HEK293 (cell line): ENCODE results near the gene PYGO2.
A peak's percentile ranks its signal among the peaks of the same experiment; 100 is the strongest.

Experiments used
- ELK4 ChIP-seq: IDR thresholded peaks from 2 replicates; pipeline ENCODE4 v1.6.1; 2011; ENCODE audit warnings: mild to moderate bottlenecking, low read depth, low read length, borderline replicate concordance
- GLI4 ChIP-seq: fragments of 450-650 bp; formaldehyde crosslinking; IDR thresholded peaks from 2 replicates; pipeline ENCODE4 v1.5.1; 2016; ENCODE audit warnings: missing biosample characterization, missing genetic modification characterization
- GLIS1 ChIP-seq: fragments of 450-650 bp; formaldehyde crosslinking; IDR thresholded peaks from 2 replicates; pipeline ENCODE4 v1.5.1; 2016; ENCODE audit warnings: missing biosample characterization, missing genetic modification characterization
- KLF1 ChIP-seq: fragments of 450-650 bp; formaldehyde crosslinking; IDR thresholded peaks from 2 replicates; pipeline ENCODE4 v1.5.1; 2016; ENCODE audit warnings: missing biosample characterization, missing genetic modification characterization
- PATZ1 ChIP-seq: fragments of 450-650 bp; formaldehyde crosslinking; IDR thresholded peaks from 2 replicates; pipeline ENCODE4 v1.5.1; 2016; ENCODE audit warnings: missing biosample characterization, missing genetic modification characterization
- PRDM6 ChIP-seq: fragments of 450-650 bp; formaldehyde crosslinking; IDR thresholded peaks from 2 replicates; pipeline ENCODE4 v1.5.1; 2017; ENCODE audit warnings: missing biosample characterization, missing genetic modification characterization
- RBAK ChIP-seq: fragments of 450-650 bp; formaldehyde crosslinking; IDR thresholded peaks from 2 replicates; pipeline ENCODE4 v1.5.1; 2016; ENCODE audit warnings: missing biosample characterization, missing genetic modification characterization
- SALL2 ChIP-seq: fragments of 450-650 bp; formaldehyde crosslinking; IDR thresholded peaks from 2 replicates; pipeline ENCODE4 v1.5.0; 2017; ENCODE audit warnings: missing biosample characterization, mild to moderate bottlenecking, missing genetic modification characterization, borderline replicate concordance
- YY1 ChIP-seq: fragments of 450-650 bp; formaldehyde crosslinking; IDR thresholded peaks from 2 replicates; pipeline ENCODE4 v1.5.1; 2018; ENCODE audit warnings: missing biosample characterization, missing genetic modification characterization
- ZBTB10 ChIP-seq: fragments of 450-650 bp; formaldehyde crosslinking; IDR thresholded peaks from 2 replicates; pipeline ENCODE4 v1.5.1; 2016; ENCODE audit warnings: missing biosample characterization, missing genetic modification characterization
- ZBTB8A ChIP-seq: fragments of 450-650 bp; formaldehyde crosslinking; IDR thresholded peaks from 2 replicates; pipeline ENCODE4 v1.5.1; 2016; ENCODE audit warnings: missing biosample characterization, missing genetic modification characterization
- ZNF148 ChIP-seq: fragments of 450-650 bp; formaldehyde crosslinking; IDR thresholded peaks from 2 replicates; pipeline ENCODE4 v1.5.0; 2017; ENCODE audit warnings: missing biosample characterization, missing genetic modification characterization, borderline replicate concordance
- ZNF16 ChIP-seq: fragments of 450-650 bp; formaldehyde crosslinking; IDR thresholded peaks from 2 replicates; pipeline ENCODE4 v1.5.1; 2016; ENCODE audit warnings: low read depth, missing biosample characterization, missing genetic modification characterization
- ZNF23 ChIP-seq: fragments of 450-650 bp; formaldehyde crosslinking; IDR thresholded peaks from 2 replicates; pipeline ENCODE4 v1.5.1; 2016; ENCODE audit warnings: missing biosample characterization, missing genetic modification characterization, borderline replicate concordance
- ZNF248 ChIP-seq: fragments of 450-650 bp; formaldehyde crosslinking; IDR thresholded peaks from 2 replicates; pipeline ENCODE4 v1.5.1; 2017; ENCODE audit warnings: missing biosample characterization, missing genetic modification characterization
- ZNF366 ChIP-seq: fragments of 450-650 bp; formaldehyde crosslinking; conservative IDR thresholded peaks from 2 replicates; pipeline ENCODE4 v1.5.1; 2016; ENCODE audit warnings: missing biosample characterization, missing genetic modification characterization
- ZNF391 ChIP-seq: fragments of 450-650 bp; formaldehyde crosslinking; IDR thresholded peaks from 2 replicates; pipeline ENCODE4 v1.5.1; 2016; ENCODE audit warnings: low read depth, missing biosample characterization, missing genetic modification characterization, borderline replicate concordance
- ZNF423 ChIP-seq: fragments of 450-650 bp; formaldehyde crosslinking; IDR thresholded peaks from 2 replicates; pipeline ENCODE4 v1.5.1; 2016; ENCODE audit warnings: missing biosample characterization, missing genetic modification characterization
- ZNF654 ChIP-seq: fragments of 450-650 bp; formaldehyde crosslinking; IDR thresholded peaks from 2 replicates; pipeline ENCODE4 v1.5.1; 2016; ENCODE audit warnings: low read depth, missing biosample characterization, missing genetic modification characterization
- ZNF76 ChIP-seq: fragments of 450-650 bp; formaldehyde crosslinking; IDR thresholded peaks from 2 replicates; pipeline ENCODE4; 2016; ENCODE audit warnings: low read depth, missing biosample characterization, missing genetic modification characterization, borderline replicate concordance
- ZNF830 ChIP-seq: fragments of 450-650 bp; IDR thresholded peaks from 2 replicates; pipeline ENCODE4 v1.5.0; 2018; ENCODE audit warnings: missing biosample characterization, missing genetic modification characterization, low read depth, mild to moderate bottlenecking, moderate library complexity
- ZSCAN16 ChIP-seq: fragments of 450-650 bp; formaldehyde crosslinking; IDR thresholded peaks from 2 replicates; pipeline ENCODE4 v1.5.1; 2016; ENCODE audit warnings: missing biosample characterization, missing genetic modification characterization
- TF ChIP-seq, protein P1 (sequence below): fragments of 450-650 bp; formaldehyde crosslinking; IDR thresholded peaks from 2 replicates; pipeline ENCODE4 v1.5.1; 2016; ENCODE audit warnings: missing biosample characterization, missing genetic modification characterization
- TF ChIP-seq, protein P2 (sequence below): fragments of 450-650 bp; formaldehyde crosslinking; IDR thresholded peaks from 2 replicates; pipeline ENCODE4 v1.5.1; 2016; ENCODE audit warnings: missing biosample characterization, missing genetic modification characterization, borderline replicate concordance

The PYGO2 gene

GRCh38 chr1:154973344-154974101 is 11.9 kb upstream of the PYGO2 start (continued):
- no peak; the same call in 1 of the 2 replicates for TF ChIP-seq GLIS1
- TF ChIP-seq GLI4, result no peak
- TF ChIP-seq, protein P1, sequence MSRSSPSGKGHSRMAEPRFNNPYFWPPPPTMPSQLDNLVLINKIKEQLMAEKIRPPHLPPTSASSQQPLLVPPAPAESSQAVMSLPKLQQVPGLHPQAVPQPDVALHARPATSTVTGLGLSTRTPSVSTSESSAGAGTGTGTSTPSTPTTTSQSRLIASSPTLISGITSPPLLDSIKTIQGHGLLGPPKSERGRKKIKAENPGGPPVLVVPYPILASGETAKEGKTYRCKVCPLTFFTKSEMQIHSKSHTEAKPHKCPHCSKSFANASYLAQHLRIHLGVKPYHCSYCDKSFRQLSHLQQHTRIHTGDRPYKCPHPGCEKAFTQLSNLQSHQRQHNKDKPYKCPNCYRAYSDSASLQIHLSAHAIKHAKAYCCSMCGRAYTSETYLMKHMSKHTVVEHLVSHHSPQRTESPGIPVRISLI, result peak; percentile 87
- no peak for TF ChIP-seq ZNF423 (tag by site-specific recombination)
- peak; percentile 35 for TF ChIP-seq KLF1
- no peak for TF ChIP-seq ZNF248 (tag by site-specific recombination)
- 0 out of 2 replicates have a peak, but pooled peaks have one; percentile 13 for TF ChIP-seq ZNF76 (tag by site-specific recombination)
- no peak for TF ChIP-seq ZNF830 (tag by site-specific recombination)
- TF ChIP-seq, protein P2, sequence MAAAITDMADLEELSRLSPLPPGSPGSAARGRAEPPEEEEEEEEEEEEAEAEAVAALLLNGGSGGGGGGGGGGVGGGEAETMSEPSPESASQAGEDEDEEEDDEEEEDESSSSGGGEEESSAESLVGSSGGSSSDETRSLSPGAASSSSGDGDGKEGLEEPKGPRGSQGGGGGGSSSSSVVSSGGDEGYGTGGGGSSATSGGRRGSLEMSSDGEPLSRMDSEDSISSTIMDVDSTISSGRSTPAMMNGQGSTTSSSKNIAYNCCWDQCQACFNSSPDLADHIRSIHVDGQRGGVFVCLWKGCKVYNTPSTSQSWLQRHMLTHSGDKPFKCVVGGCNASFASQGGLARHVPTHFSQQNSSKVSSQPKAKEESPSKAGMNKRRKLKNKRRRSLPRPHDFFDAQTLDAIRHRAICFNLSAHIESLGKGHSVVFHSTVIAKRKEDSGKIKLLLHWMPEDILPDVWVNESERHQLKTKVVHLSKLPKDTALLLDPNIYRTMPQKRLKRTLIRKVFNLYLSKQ (tag by site-specific recombination), result no peak
- TF ChIP-seq SALL2 (tag by site-specific recombination), result no peak
- peak; percentile 100 for TF ChIP-seq ZBTB10 (tag by site-specific recombination)
- TF ChIP-seq PATZ1 (tag by site-specific recombination), result peak; percentile 95
- no peak for TF ChIP-seq ZNF391 (tag by site-specific recombination)
- TF ChIP-seq ZNF23 (tag by site-specific recombination), result no peak
- TF ChIP-seq ZBTB8A, result peak; percentile 78
- TF ChIP-seq ZNF366 (tag by site-specific recombination), result no peak
- TF ChIP-seq RBAK (tag by site-specific recombination), result no peak
- TF ChIP-seq PRDM6 (tag by site-specific recombination), result no peak
- no peak for TF ChIP-seq ZNF654 (tag by site-specific recombination)
- no peak for TF ChIP-seq ZNF148 (tag by site-specific recombination)
- no peak for TF ChIP-seq ZSCAN16
- TF ChIP-seq ZNF16 (tag by site-specific recombination), result no peak
- no peak for TF ChIP-seq YY1 (tag by site-specific recombination)
- no peak for TF ChIP-seq ELK4
